ENCODE measurements around the gene SCN7A.
A peak's percentile ranks its signal among the peaks of the same experiment; 100 is the strongest.

Gene SCN7A

GRCh38 chr2:166372046-166372445, 122.0 kb downstream of the SCN7A start:
- ChIA-PET POLR2A (no interaction called here), CTCF (no interaction called here)

GRCh38 chr2:166365803-166366420, 128.1 kb downstream of the SCN7A start:
- DNase-seq (ENCODE audit: extremely low spot score): no peak
- ChIA-PET POLR2A (no interaction called here), CTCF (no interaction called here)
- no peak for TF ChIP-seq CTCF (IDR thresholded peaks at IDR 0.05; ENCODE audit: control extremely low read depth, extremely low read depth, low read depth, missing control alignments)

More at GRCh38 chr2:166372046-166372445, 122.0 kb downstream of the SCN7A start:
- DNase-seq (ENCODE audit: extremely low spot score): no peak
- no peak for TF ChIP-seq CTCF (IDR thresholded peaks at IDR 0.05; ENCODE audit: control extremely low read depth, extremely low read depth, low read depth, missing control alignments)

- POLR2A ChIA-PET: no interaction called here
- CTCF ChIA-PET: no interaction called here
- no peak for TF ChIP-seq CTCF (IDR thresholded peaks at IDR 0.05; ENCODE audit: control extremely low read depth, extremely low read depth, low read depth, missing control alignments)
- no peak for DNase-seq (ENCODE audit: extremely low spot score)
Measured at GRCh38 chr2:166365239-166365638, 128.8 kb downstream of the SCN7A start.

- CTCF ChIA-PET: no interaction called here
- POLR2A ChIA-PET: no interaction called here
- no peak for TF ChIP-seq CTCF (IDR thresholded peaks at IDR 0.05; ENCODE audit: control extremely low read depth, extremely low read depth, low read depth, missing control alignments)
- DNase-seq (ENCODE audit: extremely low spot score): no peak
Measured at GRCh38 chr2:166364476-166365161, 129.4 kb downstream of the SCN7A start.

GRCh38 chr2:166361351-166362153, 132.5 kb downstream of the SCN7A start:
- ChIA-PET CTCF (interaction anchor here (0.7 to 2.0 kb wide), 2 partner anchors 13 to 24 kb away, joined by 3 to 7 read pairs; partner anchors contain the start of gene SCN9A), POLR2A (no interaction called here)
- no peak for DNase-seq (ENCODE audit: extremely low spot score)
- TF ChIP-seq CTCF (IDR thresholded peaks at IDR 0.05; ENCODE audit: control extremely low read depth, extremely low read depth, low read depth, missing control alignments): peak; percentile 13

- POLR2A ChIA-PET: no interaction called here
- CTCF ChIA-PET: interaction anchor here (2.0 kb wide), 1 partner anchor 14 kb away, joined by 7 read pairs; the partner anchor contains the start of gene SCN9A
- TF ChIP-seq CTCF (IDR thresholded peaks at IDR 0.05; ENCODE audit: control extremely low read depth, extremely low read depth, low read depth, missing control alignments): no peak
- DNase-seq (ENCODE audit: extremely low spot score): no peak
Measured at GRCh38 chr2:166360906-166361305, 133.1 kb downstream of the SCN7A start.

Data from GM10248 (cell line).